Urinary bladder (tissue), 4 donors: ENCODE results near the gene SULT1E1. TPM values are rescaled to one million over a fixed set of nuclear protein-coding genes. Genes with fewer than 3 reads are reported as not detected.
"Not testable (repeated sequence)": the region's sequence is repeated elsewhere in the genome, so short reads cannot be mapped to it uniquely, and the experiment has no call there.

Experiments used
- DNase-seq: peaks from one replicate; pipeline ENCODE4 v3.0.0-alpha.2; 2015; ENCODE audit errors: extremely low spot score
- H3K27ac ChIP-seq: one replicate; pipeline ENCODE4 v1.5.1; 2013; ENCODE audit warnings: low read depth, mild to moderate bottlenecking, moderate library complexity
- H3K36me3 ChIP-seq: one replicate; pipeline ENCODE4 v1.6.1; 2013; ENCODE audit warnings: mild to moderate bottlenecking, moderate library complexity; ENCODE audit not compliant: insufficient read depth
- H3K4me1 ChIP-seq: one replicate; pipeline ENCODE4 v1.6.1; 2013; ENCODE audit warnings: mild to moderate bottlenecking, moderate library complexity; ENCODE audit not compliant: insufficient read depth
- H3K4me3 ChIP-seq: one replicate; pipeline ENCODE4 v1.5.1; 2013; ENCODE audit warnings: low read depth, low read length
- WGBS: extraction: QIAGEN DNeasy Blood & Tissue Kit; methylation state at CpG from one replicate; pipeline ENCODE4 v1.1.7; 2013; 5-methylcytosine and 5-hydroxymethylcytosine counted together
- polyA plus RNA-seq: library from polyadenylated mRNA; stranded (reverse); fragments of 200-250 nt; gene quantifications from one replicate; pipeline ENCODE4 v1.2.3, GENCODE V29; 2013
- total RNA-seq: library from RNA; depleted of rRNA; stranded (reverse); fragments of >200 nt; gene quantifications from one replicate; pipeline ENCODE4 v1.2.3, GENCODE V29; 2014
- donor health status: healthy with polysubstance abuse.
- donor health status: healthy.

The SULT1E1 gene
- total and polyA plus RNA-seq, 2 donors = 0.16 to 153 TPM

DNA sequence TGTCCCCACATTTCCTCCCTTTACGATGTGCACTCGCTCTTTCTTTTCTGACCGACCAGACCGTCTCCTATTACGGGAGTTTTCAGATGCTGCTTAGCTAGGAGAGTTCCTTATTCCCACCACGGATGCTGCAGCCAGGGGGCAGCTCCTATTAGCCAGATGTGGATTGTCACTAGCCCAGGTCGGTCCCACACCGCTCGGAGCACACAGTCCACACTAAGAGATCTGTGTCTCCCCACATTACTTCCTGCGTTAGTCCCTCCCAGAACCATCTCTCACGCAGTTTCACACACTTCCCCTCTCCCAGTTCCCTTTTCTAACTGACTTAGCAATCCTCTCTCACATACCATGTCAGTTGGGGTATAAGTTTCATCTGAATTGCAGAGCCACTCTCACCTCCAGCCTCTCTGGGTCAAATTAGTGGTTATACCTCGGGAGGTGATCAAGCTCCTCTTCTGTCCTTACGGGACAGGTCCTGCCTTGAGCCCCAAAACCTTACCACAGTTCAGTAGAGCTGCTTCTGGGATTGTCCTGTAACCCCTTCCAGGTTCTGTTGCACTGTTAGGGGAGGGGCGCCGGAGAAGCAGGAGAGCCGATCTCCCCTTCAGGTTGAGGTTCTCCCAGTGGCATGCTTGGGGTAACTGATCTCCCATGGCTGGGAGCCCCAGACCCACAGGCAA is 28.2 kb downstream of the SULT1E1 start:
- Histone ChIP-seq H3K27ac (no peak overlapping the region), H3K4me1 (no peaks in the 10 kb centered on the region), H3K4me3 (no peak overlapping the region), H3K36me3 (no peaks in the 10 kb centered on the region)
- DNase-seq = no peak
- WGBS = 81% methylated on average over 16 of the region's 16 CpGs

DNA sequence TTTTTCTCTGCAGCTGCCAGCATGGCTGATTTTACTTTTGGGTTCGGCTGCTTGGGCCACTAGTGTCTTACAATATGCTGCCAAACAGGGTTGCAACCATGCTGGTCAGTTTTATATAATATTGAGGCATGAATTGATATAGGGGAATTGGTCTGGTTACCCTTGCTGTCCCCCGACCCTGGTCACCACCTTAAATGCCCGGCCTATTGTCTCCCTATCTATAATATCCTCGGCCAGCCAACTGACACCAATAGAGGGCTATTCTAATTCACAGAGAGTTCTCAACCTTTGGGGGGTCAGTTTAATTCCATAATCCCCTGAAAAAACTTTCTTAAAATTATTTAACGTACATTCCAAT is 28.7 kb downstream of the SULT1E1 start:
- 83% methylated on average over 5 of the region's 5 CpGs for WGBS
- DNase-seq = no peak
- no peak overlapping the region for H3K27ac ChIP-seq

GRCh38 chr4:69830560-69831269 is 29.2 kb downstream of the SULT1E1 start:
- peak; percentile 49 for DNase-seq
- Histone ChIP-seq H3K4me1 (no peaks in the 10 kb centered on the region), H3K36me3 (no peaks in the 10 kb centered on the region), H3K4me3 (no peak overlapping the region), H3K27ac (no peak overlapping the region)
- 61% methylated on average over 6 of the region's 6 CpGs for WGBS

More for the DNA sequence above, 28.7 kb downstream of the SULT1E1 start:
- H3K4me3 ChIP-seq = no peak overlapping the region
- H3K36me3 ChIP-seq = no peaks in the 10 kb centered on the region
- no peaks in the 10 kb centered on the region for H3K4me1 ChIP-seq

DNA sequence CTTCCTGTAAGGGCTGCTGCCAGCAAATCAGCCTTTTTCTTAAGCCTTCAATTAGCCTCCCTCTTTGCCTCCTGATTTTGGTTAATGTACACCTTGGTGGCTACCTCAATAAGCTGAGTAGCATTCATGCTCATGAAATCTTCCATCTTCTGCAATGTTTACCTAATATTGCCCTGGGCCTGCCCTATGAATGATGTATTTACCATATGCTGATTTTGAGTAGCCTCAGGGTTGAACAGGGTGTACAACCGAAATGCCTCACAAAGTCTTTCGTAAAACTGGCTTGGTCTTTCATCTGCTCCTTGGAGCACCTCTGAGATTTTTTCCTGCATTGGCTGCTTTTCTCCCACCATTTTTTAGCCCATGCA is 29.8 kb downstream of the SULT1E1 start:
- WGBS = 76% methylated on average over 2 of the region's 2 CpGs
- DNase-seq = no peak

GRCh38 chr4:69829678-69830077 is 30.3 kb downstream of the SULT1E1 start:
- H3K4me1 ChIP-seq = no peaks in the 10 kb centered on the region
- no peak for DNase-seq
- H3K27ac ChIP-seq = no peak overlapping the region
- WGBS = 89% methylated on average over 2 of the region's 2 CpGs
- no peak overlapping the region for H3K4me3 ChIP-seq
- no peaks in the 10 kb centered on the region for H3K36me3 ChIP-seq

More for the DNA sequence above, 29.8 kb downstream of the SULT1E1 start:
- H3K4me1 ChIP-seq = no peaks in the 10 kb centered on the region
- H3K27ac ChIP-seq = no peak overlapping the region
- no peaks in the 10 kb centered on the region for H3K36me3 ChIP-seq
- no peak overlapping the region for H3K4me3 ChIP-seq

DNA sequence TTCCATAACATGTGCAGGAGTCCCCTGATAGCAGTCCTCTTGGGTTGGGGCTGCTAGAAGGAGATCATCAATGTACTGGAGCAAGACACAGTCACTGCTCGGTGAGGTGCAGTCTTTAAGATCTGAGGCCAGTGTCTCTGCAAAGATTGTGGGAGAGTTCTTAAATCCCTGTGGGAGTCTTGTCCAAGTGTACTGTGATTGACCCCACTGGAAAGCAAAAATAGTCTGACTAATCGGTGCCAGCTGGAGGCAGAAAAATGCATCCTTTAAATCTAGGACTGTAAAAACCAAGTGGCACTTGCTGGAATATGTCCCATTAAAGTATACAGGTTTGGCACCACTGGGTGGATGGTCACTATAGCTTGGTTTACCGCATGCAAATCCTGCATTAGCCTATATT is 31.1 kb downstream of the SULT1E1 start:
- Histone ChIP-seq H3K4me1 (no peaks in the 10 kb centered on the region), H3K27ac (no peak overlapping the region), H3K4me3 (no peak overlapping the region), H3K36me3 (no peaks in the 10 kb centered on the region)
- WGBS = 66% methylated on average over 3 of the region's 3 CpGs
- DNase-seq = no peak

DNA sequence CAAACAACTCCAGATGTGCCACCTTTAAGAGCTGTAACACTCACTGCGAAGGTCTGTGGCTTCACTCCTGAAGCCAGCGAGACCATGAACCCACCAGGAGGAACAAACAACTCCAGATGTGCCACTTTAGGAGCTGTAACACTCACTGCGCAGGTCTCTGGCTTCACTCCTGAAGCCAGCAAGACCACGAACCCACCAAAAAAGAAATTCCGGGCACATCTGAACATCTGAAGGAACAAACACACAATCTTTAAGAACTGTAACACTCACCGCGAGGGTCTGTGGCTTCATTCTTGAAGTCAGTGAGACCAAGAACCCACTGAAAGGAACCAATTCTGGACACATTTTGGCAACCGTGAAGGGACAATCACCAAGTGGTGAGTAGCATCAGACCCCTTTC is 34.9 kb downstream of the SULT1E1 start:
- H3K36me3 ChIP-seq, DNase-seq, H3K4me1 ChIP-seq, H3K4me3 ChIP-seq, H3K27ac ChIP-seq: not testable (repeated sequence)
- 88% methylated on average over 8 of the region's 8 CpGs for WGBS

DNA sequence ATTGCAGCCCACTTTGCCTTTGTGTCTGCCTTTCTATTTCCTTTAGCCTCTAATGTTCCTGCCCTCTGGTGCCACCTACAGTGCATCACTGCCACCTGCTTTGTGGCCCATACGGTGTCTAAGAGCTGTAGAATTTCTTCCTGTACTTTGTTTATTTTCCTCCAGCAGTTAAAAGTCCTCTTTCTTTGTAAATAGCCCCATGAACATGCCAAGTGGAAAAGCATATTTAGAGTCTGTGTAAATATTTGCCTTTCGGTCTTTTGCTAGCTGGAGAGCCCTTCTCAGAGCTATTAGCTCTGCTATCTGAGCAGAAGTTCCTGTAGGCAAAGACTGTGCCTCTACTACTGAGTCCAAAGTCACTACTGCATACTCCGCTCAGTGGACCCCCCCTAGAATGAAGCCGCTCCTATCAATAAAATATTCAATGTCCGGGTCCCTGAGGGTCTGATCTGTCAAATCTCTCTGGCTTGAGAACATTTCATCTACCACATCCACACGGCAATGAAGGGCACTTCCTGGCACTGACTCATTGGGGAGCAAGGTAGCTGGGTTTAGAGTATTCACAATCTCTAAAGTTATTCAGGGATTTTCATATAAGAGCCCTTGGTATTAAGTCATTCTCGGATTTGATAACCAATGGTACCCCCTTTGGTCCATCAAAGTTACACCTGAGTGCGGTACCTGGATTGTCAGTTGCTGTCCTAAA is 36.3 kb downstream of the SULT1E1 start:
- no peaks in the 10 kb centered on the region for H3K36me3 ChIP-seq
- H3K4me3 ChIP-seq = no peak overlapping the region
- H3K4me1 ChIP-seq = no peaks in the 10 kb centered on the region
- H3K27ac ChIP-seq = no peak overlapping the region
- WGBS = 56% methylated on average over 8 of the region's 8 CpGs
- DNase-seq = no peak

GRCh38 chr4:69823048-69823447 is 36.9 kb downstream of the SULT1E1 start:
- H3K4me3 ChIP-seq = no peak overlapping the region
- WGBS = 73% methylated on average over 4 of the region's 4 CpGs
- H3K27ac ChIP-seq = no peak overlapping the region
- no peak for DNase-seq
- no peaks in the 10 kb centered on the region for H3K36me3 ChIP-seq
- no peaks in the 10 kb centered on the region for H3K4me1 ChIP-seq

DNA sequence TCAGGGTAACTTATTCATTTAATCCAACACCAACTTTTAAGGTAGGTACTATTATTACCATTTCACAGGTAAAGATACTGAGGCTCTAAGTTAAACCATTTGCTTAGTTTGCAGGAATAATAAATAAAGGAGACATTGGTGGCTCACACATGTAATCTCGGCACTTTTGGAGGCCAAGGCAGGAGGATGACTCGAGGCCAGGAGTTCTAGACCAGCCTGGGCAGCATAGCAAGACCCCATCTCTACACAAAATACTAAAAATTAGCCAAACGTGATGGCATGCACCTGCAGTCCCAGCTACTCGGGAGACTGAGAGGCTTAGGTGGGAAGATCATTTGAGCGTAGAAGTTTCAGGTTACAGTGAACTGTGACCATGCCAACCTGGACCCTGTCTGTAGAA is 37.7 kb downstream of the SULT1E1 start:
- H3K4me3 ChIP-seq = no peak overlapping the region
- DNase-seq = no peak

DNA sequence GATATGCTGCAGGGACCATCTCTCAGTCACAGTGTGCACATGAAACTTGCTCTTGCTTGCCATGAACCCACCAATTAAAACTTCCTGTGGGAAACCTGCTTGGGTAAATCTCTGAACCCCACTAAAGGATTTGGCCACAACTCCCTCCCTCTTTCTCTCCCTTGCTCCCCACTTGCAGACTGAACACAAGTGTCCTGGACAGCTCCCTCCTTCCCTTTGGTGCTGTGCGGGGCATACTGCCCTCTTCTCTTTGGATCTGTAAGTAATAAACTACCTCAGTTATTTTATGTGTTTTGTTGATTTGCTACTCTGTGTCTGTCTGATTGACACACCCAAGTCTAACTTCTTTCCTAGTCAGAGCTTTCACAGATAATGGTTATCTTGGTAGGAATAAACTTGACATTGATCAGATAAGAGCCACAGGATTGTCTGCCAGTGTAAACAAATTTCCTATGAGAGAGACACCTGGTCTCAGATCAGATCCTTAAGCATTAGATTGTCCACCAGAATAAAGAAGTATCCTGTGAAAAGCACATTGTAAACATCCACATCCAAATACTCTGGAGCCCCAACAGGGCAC is 41.8 kb downstream of the SULT1E1 start:
- no peak for DNase-seq
- no peak overlapping the region for H3K4me3 ChIP-seq
- H3K4me1 ChIP-seq = no peaks in the 10 kb centered on the region
- WGBS = 85% methylated on average over 1 of the region's 1 CpG
- no peaks in the 10 kb centered on the region for H3K36me3 ChIP-seq
- no peak overlapping the region for H3K27ac ChIP-seq

More for the DNA sequence above, 37.7 kb downstream of the SULT1E1 start:
- Histone ChIP-seq H3K27ac (no peak overlapping the region), H3K36me3 (no peaks in the 10 kb centered on the region), H3K4me1 (no peaks in the 10 kb centered on the region)
- WGBS = 92% methylated on average over 5 of the region's 5 CpGs

DNA sequence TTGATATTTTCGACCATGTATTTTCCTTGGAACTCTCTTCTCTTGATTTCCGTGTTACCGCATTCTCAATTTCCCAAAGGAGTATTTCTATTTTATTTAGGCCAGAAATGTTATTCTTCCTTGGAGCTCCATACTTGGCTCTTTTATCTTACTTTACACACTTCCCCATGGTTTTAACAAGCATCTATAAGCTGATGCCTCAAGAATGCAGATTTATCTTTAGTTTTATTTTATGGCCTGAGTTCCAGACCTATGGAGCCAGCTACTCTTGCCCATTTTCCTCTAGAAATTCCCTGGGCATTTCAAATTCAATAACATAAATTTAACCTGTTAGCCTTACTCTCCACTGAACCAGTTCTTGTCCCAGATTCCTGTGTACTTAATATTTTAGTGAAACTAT is 43.7 kb downstream of the SULT1E1 start:
- H3K36me3 ChIP-seq = no peaks in the 10 kb centered on the region
- H3K4me1 ChIP-seq = no peaks in the 10 kb centered on the region
- DNase-seq = no peak
- H3K4me3 ChIP-seq = no peak overlapping the region
- H3K27ac ChIP-seq = no peak overlapping the region
- WGBS = 66% methylated on average over 3 of the region's 3 CpGs

DNA sequence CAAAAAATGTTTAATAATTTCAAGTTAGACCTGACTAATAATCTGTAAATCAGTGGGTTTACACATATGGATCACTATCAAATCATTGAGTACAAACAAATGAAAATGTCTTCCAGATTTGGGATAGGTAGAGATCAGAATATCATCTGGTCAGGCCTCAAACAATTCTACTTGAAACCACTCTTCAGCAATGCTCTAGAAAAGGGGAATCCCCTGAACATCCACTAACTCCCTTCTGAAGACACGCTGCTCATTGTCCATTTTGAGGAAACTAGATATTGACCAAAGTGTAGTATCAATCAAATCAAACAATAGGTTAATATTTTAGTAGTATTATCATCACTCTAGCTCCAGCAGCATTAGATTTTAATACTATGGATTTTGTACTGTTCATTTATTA is 46.3 kb downstream of the SULT1E1 start:
- Histone ChIP-seq H3K4me1 (no peaks in the 10 kb centered on the region), H3K4me3 (no peak overlapping the region), H3K27ac (no peak overlapping the region), H3K36me3 (no peaks in the 10 kb centered on the region)
- WGBS = 88% methylated on average over 1 of the region's 1 CpG
- no peak for DNase-seq

DNA sequence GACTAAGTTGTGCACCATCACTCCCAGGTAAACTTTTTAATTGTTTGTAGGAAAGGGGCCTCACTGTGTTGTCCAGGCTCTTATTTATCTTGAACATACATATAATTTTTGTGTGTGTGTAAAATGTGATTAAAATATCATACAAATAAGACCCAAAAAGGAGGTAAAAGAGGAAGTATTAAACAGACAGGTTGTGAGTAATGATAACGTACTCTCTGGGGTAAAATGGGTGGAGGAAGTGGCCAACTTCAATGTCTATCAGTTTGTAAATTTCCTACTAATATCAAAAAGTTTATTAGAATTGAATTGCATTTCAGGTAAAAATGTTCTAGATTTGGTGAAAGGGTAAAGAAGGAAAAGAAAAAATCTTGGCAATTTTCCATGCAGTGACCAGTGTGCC is 48.8 kb downstream of the SULT1E1 start:
- WGBS = 91% methylated on average over 1 of the region's 1 CpG
- no peak for DNase-seq
- no peaks in the 10 kb centered on the region for H3K4me1 ChIP-seq
- no peaks in the 10 kb centered on the region for H3K36me3 ChIP-seq
- H3K27ac ChIP-seq = no peak overlapping the region
- H3K4me3 ChIP-seq = no peak overlapping the region
